ENCODE measurements around the gene MCCD1. TPM values are rescaled to one million over a fixed set of nuclear protein-coding genes. Genes with fewer than 3 reads are reported as not detected.
A peak's percentile ranks its signal among the peaks of the same experiment; 100 is the strongest.

MCCD1 gene
- total RNA-seq, 2 experiments from 2014 or later = not detected

DNA sequence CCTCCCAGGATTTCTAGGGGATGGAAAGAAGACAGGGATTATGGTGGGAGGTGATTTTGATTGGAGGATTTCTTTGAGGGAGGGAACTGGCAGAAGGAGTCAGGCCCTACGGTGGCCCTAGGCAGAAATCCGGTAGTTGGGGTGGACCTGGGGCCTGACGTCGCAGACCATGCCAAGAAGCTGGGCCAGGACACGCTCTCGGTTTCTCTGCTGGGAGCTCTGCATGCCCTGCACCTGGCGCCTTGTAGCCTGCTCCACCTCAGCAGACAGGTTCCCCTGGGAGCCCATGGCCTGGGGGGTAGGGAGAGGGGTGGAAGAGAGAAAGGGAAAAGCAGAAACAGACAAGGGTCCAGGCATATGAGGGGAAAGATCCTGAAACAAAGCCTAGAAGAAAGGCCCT is 16.5 kb downstream of the MCCD1 start:
- no peaks in the 10 kb centered on the region for H3K9me3 Mint-ChIP-seq
- ChIA-PET POLR2A (interaction anchor here (1.1 to 5.0 kb wide), 5 partner anchors 31 to 78 kb away, joined by 3 to 57 read pairs (median 8); partner anchors contain the start of genes LTB, NCR3 and TNF), CTCF (interaction anchor here (0.9 to 56.2 kb wide), 5 partner anchors 14 to 112 kb away, joined by 3 to 2542 read pairs (median 7); partner anchors contain the start of genes LST1, LTB, MICB and NCR3)
- ATAC-seq (no peak), DNase-seq (no peak)
- intact Hi-C loops (cut with micrococcal nuclease) = loop anchor here (5.0 to 10.0 kb wide), 3 partner anchors 37 to 190 kb away; partner anchors contain the start of genes C6orf47, CLIC1, CSNK2B and GPANK1
- H3K4me1 Mint-ChIP-seq (ENCODE audit: low read depth) = peaks cover 35% of the 10 kb centered on the region
- peaks cover 24% of the 10 kb centered on the region for H3K36me3 Mint-ChIP-seq (ENCODE audit: low read depth)
- TF ChIP-seq, protein P1, sequence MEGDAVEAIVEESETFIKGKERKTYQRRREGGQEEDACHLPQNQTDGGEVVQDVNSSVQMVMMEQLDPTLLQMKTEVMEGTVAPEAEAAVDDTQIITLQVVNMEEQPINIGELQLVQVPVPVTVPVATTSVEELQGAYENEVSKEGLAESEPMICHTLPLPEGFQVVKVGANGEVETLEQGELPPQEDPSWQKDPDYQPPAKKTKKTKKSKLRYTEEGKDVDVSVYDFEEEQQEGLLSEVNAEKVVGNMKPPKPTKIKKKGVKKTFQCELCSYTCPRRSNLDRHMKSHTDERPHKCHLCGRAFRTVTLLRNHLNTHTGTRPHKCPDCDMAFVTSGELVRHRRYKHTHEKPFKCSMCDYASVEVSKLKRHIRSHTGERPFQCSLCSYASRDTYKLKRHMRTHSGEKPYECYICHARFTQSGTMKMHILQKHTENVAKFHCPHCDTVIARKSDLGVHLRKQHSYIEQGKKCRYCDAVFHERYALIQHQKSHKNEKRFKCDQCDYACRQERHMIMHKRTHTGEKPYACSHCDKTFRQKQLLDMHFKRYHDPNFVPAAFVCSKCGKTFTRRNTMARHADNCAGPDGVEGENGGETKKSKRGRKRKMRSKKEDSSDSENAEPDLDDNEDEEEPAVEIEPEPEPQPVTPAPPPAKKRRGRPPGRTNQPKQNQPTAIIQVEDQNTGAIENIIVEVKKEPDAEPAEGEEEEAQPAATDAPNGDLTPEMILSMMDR (IDR thresholded peaks at IDR 0.05) = no peak
- H3K27ac Mint-ChIP-seq = no peak overlapping the region
- no peaks in the 10 kb centered on the region for H3K27me3 Mint-ChIP-seq
- no peak overlapping the region for H3K4me3 Mint-ChIP-seq

DNA sequence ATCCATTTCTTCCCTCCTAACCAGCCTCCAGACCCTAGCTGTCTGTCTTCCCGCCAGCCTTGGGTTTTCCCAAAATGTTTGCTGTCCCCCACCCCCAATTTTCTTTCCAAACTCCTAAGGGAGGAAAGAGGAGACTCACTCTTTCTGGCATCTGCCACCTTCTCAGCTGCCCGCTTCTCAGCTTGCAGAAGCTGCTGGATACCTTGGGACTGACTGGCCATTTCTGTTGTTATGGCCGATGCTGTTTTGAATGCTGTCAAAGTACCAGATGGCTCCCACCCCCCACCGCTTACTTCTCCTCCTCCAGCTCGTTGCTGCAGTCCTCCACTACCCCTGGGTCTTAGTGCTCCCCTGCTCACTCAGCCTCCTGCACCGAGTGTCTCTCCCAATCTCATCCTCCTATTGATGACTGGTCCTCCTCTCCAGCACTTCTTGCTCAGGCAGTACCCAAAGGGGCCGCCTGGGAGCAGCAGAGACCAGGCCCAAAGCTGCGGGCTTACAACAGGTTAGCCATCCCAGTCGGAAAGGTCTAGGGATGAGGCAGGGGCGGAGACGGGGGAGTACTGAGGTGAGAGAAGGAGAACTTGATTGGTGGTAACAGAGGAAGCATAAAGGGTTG is 17.7 kb downstream of the MCCD1 start, which contains the start of gene ATP6V1G2:
Gene ATP6V1G2 (minus strand): TSS at position 270 of the 619 bp plus-strand sequence. CDS start 49 bp downstream, at position 221.
- H3K27me3 Mint-ChIP-seq = no peaks in the 10 kb centered on the region
- ATAC-seq (peak; percentile 75), DNase-seq (peak; percentile 95)
- intact Hi-C loops (cut with micrococcal nuclease) = loop anchor here (5.0 to 10.0 kb wide), 3 partner anchors 36 to 188 kb away; partner anchors contain the start of genes C6orf47, CLIC1, CSNK2B and GPANK1
- CTCF ChIA-PET = interaction anchor here (0.5 to 56.2 kb wide), 17 partner anchors 10 to 192 kb away, joined by 3 to 2542 read pairs (median 3); partner anchors contain the start of genes APOM, BAG6, LST1 and LTA
- H3K4me3 Mint-ChIP-seq = peak within 1 kb of the TSS; percentile 80
- H3K4me1 Mint-ChIP-seq (ENCODE audit: low read depth) = peaks cover 38% of the 10 kb centered on the region
- no peaks in the 10 kb centered on the region for H3K9me3 Mint-ChIP-seq
- POLR2A ChIA-PET = interaction anchor here (0.9 to 5.0 kb wide), 11 partner anchors 30 to 76 kb away, joined by 3 to 57 read pairs (median 4); partner anchors contain the start of genes LST1, LTB, MICB and NCR3
- peaks cover 19% of the 10 kb centered on the region for H3K36me3 Mint-ChIP-seq (ENCODE audit: low read depth)
- TF ChIP-seq, protein P1 (IDR thresholded peaks at IDR 0.05) = peak; percentile 96
- peak within 1 kb of the TSS; percentile 80 for H3K27ac Mint-ChIP-seq

DNA sequence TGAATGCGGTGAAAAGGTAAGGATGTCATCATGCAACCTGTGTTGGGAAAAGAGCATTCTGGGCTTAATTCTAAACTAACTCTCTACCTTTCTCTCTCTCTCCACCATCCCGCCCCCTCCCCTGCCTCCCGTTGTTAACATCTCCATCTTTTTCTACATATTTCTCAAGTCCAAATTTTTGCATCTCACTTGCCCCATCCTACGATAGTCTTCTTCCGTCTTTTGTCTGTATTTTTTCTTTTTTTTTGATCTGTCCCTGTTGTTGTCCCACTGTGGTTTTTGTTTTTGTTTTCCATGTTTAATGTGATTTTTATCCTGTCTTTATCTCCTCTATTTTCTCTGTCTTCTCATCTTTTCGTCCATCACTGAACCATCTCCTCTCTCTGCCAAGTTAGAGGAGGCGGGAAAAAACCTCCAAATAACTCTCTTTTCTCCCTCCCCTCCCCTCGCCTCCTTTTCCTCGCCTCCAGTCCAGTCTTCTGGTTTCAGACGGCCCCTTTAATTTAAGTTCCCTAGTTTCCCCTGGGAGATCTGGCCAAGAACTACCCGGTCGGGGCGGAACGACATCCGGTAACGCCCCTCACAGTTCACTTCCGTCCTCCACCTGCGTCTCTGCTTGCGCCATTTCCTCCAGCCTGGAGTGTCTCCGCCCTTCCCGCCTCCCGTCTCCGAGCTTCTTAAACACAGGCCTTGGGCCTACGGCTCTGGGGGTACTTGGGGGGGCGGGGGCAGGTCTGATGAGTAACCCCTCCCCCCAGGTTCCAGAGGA is 18.4 kb downstream of the MCCD1 start, which contains the start of gene NFKBIL1:
Gene NFKBIL1 (plus strand): TSS at position 651 of the 769 bp plus-strand sequence. CDS start 87 bp downstream, at position 738.
- peaks cover 40% of the 10 kb centered on the region for H3K4me1 Mint-ChIP-seq (ENCODE audit: low read depth)
- no peaks in the 10 kb centered on the region for H3K27me3 Mint-ChIP-seq
- DNase-seq (peak; percentile 97), ATAC-seq (peak; percentile 85)
- TF ChIP-seq, protein P1 (IDR thresholded peaks at IDR 0.05) = peak; percentile 64
- peak within 1 kb of the TSS; percentile 80 for H3K4me3 Mint-ChIP-seq
- H3K27ac Mint-ChIP-seq = peak within 1 kb of the TSS; percentile 80
- no peaks in the 10 kb centered on the region for H3K9me3 Mint-ChIP-seq
- CTCF ChIA-PET = interaction anchor here (1.0 to 56.2 kb wide), 7 partner anchors 16 to 191 kb away, joined by 3 to 2542 read pairs (median 4); partner anchors contain the start of genes BAG6, LST1, LTB and MICB
- intact Hi-C loops (cut with micrococcal nuclease) = loop anchor here (1.0 to 10.0 kb wide), 4 partner anchors 35 to 188 kb away; partner anchors contain the start of genes C6orf47, CLIC1, CSNK2B and GPANK1
- POLR2A ChIA-PET = interaction anchor here (0.9 to 5.0 kb wide), 13 partner anchors 12 to 55 kb away, joined by 3 to 57 read pairs (median 4); partner anchors contain the start of genes LST1, LTB, MICB and NCR3
- H3K36me3 Mint-ChIP-seq (ENCODE audit: low read depth) = peaks cover 20% of the 10 kb centered on the region

DNA sequence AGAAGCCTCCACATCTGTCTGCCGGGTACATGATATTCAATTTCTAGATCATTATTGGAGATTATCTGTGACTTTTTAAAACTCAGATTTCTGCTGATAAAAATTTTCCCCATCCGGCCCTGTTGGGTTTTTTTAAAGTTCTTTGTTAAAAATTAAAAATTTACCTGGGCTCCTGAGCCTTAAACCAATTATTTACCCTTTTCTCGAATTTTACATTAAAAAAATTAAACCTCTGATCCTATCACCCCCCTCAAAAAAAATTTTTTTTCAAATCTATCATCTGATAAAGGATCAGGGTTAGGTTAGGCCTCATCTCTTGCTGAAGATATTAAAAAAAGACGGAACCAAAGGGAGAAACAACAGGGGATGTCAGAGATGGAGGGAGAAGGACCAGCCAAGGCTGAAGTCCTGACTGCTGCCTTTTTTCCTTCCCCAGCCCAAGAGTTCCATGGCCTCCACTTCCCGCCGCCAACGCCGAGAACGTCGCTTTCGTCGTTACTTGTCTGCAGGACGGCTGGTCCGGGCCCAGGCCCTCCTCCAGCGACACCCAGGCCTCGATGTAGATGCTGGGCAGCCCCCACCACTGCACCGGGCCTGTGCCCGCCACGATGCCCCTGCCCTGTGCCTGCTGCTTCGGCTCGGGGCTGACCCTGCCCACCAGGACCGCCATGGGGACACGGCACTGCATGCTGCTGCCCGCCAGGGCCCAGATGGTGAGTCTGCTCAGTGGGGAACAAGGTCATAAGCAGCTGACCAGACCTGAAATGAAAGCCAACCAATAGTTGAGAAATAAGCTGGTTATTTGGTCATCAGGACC is 19.2 kb downstream of the MCCD1 start:
- intact Hi-C loops (cut with micrococcal nuclease) = loop anchor here (1.0 to 10.0 kb wide), 4 partner anchors 34 to 187 kb away; partner anchors contain the start of genes C6orf47, CLIC1, CSNK2B and GPANK1
- Mint-ChIP-seq H3K4me3 (peak overlapping the region; percentile 80), H3K36me3 (ENCODE audit: low read depth) (peaks cover 18% of the 10 kb centered on the region), H3K27me3 (no peaks in the 10 kb centered on the region), H3K4me1 (ENCODE audit: low read depth) (peaks cover 40% of the 10 kb centered on the region), H3K9me3 (no peaks in the 10 kb centered on the region), H3K27ac (peak overlapping the region; percentile 80)
- no peak for DNase-seq
- ChIA-PET CTCF (interaction anchor here (0.7 to 56.2 kb wide), 7 partner anchors 12 to 74 kb away, joined by 3 to 2542 read pairs (median 4); partner anchors contain the start of genes LST1, LTB, NCR3 and TNF), POLR2A (interaction anchor here (0.6 to 5.0 kb wide), 11 partner anchors 12 to 147 kb away, joined by 3 to 57 read pairs (median 3); partner anchors contain the start of genes LST1, LTB and TNF)
- ATAC-seq = no peak
- TF ChIP-seq, protein P1 (IDR thresholded peaks at IDR 0.05) = no peak
